PFSK-1 (cell line): ENCODE results near the gene HIRA.

Source experiments
- FOXP2 ChIP-seq: optimal IDR thresholded peaks from 2 replicates; pipeline ENCODE3; 2011; ENCODE audit warnings: borderline replicate concordance, control low read depth, inconsistent platforms; ENCODE audit not compliant: insufficient read depth; ENCODE audit errors: extremely low read length, extremely low read depth
- POLR2AphosphoS5 ChIP-seq: IDR thresholded peaks from 2 replicates; pipeline ENCODE4 v1.6.1; 2012; ENCODE audit warnings: low read depth, mild to moderate bottlenecking, control low read depth, low read length, moderate library complexity
- SIN3A ChIP-seq: IDR thresholded peaks from 2 replicates; pipeline ENCODE4 v1.6.1; 2012; ENCODE audit warnings: mild to moderate bottlenecking, low read length, moderate library complexity, borderline replicate concordance; ENCODE audit not compliant: insufficient read depth
- TAF1 ChIP-seq: IDR thresholded peaks from 2 replicates; pipeline ENCODE4 v1.6.1; 2012; ENCODE audit warnings: low read length, control low read depth, borderline replicate concordance; ENCODE audit not compliant: insufficient read depth
- TF ChIP-seq, protein P1 (sequence below), 2 experiments: IDR thresholded peaks; 2 replicates each; pipeline versions ENCODE4 v1.6.1 to v1.8.0; 2011 to 2012; ENCODE audit warnings: low read depth in 2 of 2, low read length in 2 of 2, control low read depth in 1 of 2, inconsistent platforms in 1 of 2, mild to moderate bottlenecking in 1 of 2, moderate library complexity in 1 of 2; ENCODE audit not compliant: insufficient read depth in 1 of 2

The HIRA gene

DNA sequence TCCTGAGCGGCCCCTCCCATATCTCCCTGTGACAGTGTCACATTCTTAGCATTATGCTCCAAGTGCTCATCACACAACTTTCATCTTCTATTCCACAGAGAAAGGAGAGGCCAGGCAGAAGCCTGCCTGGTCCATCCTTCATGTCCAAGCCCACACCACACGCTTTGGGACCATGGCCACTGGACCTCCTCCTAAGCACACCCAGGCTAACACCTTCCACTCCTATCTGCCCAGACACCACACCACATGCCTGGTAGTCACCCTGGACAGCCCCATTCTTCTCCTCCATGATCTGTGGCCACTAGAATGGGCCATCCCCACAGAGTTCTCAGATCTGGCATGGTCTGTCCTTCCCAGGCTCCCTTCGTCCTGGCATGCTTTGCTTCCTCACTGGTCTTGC is 55.3 kb downstream of the HIRA start:
- TF ChIP-seq, protein P1, sequence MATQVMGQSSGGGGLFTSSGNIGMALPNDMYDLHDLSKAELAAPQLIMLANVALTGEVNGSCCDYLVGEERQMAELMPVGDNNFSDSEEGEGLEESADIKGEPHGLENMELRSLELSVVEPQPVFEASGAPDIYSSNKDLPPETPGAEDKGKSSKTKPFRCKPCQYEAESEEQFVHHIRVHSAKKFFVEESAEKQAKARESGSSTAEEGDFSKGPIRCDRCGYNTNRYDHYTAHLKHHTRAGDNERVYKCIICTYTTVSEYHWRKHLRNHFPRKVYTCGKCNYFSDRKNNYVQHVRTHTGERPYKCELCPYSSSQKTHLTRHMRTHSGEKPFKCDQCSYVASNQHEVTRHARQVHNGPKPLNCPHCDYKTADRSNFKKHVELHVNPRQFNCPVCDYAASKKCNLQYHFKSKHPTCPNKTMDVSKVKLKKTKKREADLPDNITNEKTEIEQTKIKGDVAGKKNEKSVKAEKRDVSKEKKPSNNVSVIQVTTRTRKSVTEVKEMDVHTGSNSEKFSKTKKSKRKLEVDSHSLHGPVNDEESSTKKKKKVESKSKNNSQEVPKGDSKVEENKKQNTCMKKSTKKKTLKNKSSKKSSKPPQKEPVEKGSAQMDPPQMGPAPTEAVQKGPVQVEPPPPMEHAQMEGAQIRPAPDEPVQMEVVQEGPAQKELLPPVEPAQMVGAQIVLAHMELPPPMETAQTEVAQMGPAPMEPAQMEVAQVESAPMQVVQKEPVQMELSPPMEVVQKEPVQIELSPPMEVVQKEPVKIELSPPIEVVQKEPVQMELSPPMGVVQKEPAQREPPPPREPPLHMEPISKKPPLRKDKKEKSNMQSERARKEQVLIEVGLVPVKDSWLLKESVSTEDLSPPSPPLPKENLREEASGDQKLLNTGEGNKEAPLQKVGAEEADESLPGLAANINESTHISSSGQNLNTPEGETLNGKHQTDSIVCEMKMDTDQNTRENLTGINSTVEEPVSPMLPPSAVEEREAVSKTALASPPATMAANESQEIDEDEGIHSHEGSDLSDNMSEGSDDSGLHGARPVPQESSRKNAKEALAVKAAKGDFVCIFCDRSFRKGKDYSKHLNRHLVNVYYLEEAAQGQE (IDR thresholded peaks at IDR 0.05; ENCODE audit: insufficient read depth in 1 of 2, low read depth in 2 of 2, low read length in 2 of 2): no peak
- no peak for TF ChIP-seq TAF1
- TF ChIP-seq FOXP2: no peak
- TF ChIP-seq POLR2AphosphoS5: no peak
- TF ChIP-seq SIN3A: no peak

DNA sequence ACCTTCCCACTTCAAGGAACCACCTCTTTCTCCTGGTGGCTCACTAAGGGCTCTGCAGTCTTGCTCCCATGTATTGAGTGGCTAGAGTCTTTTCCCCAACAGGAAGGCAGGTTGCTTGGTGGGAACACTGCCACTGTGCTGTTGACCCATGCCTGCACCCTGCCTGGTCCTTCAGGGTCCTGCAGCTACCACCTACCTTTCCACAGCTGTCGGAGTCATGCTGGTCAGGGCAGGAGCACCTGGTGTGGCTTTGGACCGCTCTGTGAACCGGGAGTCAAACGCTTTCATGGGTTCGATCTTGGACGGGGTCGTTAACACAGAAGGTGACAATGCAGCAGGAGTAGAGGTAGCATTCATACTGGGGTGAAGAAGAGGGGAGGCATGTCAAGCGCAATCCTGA is 56.1 kb downstream of the HIRA start:
- TF ChIP-seq, protein P1 (IDR thresholded peaks at IDR 0.05; ENCODE audit: insufficient read depth in 1 of 2, low read depth in 2 of 2, low read length in 2 of 2): no peak
- TF ChIP-seq POLR2AphosphoS5 (no peak), TAF1 (no peak), FOXP2 (no peak), SIN3A (no peak)

DNA sequence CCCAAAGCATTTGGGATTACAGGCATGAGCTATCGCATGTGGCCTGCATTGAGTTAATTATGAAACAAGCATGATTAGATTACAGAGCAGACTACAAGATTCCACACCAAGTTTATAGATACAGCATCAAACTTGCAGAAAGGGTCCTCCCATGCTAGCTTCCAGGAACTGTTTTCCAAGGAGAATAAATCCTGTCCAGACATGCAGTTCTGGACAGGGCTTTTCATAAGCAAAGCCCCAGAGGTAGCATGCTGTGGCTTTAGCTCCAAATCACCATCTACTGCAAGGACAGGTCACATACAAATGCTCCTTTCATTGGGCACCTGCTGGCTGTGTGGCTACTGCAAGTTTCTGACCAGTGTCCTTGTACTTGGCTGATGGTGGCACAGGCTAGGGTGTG is 57.1 kb downstream of the HIRA start:
- TF ChIP-seq FOXP2 (no peak), SIN3A (no peak), TAF1 (no peak), POLR2AphosphoS5 (no peak)
- TF ChIP-seq, protein P1 (IDR thresholded peaks at IDR 0.05; ENCODE audit: insufficient read depth in 1 of 2, low read depth in 2 of 2, low read length in 2 of 2): no peak

DNA sequence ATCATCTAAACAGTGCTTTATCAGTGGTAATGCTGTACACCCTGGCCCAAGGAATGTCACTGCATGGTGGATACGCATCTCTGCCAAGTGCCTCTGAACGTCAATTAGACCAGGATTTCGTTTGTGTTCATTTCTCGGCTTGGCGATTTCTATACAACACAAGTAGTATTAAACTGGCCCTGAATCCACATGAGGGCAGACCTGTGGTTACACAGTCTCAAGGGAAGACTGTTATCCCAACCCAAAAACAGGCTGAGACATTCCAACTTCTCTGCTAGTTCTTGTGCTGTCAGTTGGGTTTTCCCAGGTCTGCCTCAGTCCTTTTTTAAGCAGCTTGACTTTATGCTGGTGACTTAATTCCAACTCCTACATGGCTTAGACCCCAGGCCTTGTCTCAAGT is 58.1 kb downstream of the HIRA start:
- TF ChIP-seq FOXP2 (no peak), SIN3A (no peak), TAF1 (no peak), POLR2AphosphoS5 (no peak)
- TF ChIP-seq, protein P1 (IDR thresholded peaks at IDR 0.05; ENCODE audit: insufficient read depth in 1 of 2, low read depth in 2 of 2, low read length in 2 of 2): no peak

DNA sequence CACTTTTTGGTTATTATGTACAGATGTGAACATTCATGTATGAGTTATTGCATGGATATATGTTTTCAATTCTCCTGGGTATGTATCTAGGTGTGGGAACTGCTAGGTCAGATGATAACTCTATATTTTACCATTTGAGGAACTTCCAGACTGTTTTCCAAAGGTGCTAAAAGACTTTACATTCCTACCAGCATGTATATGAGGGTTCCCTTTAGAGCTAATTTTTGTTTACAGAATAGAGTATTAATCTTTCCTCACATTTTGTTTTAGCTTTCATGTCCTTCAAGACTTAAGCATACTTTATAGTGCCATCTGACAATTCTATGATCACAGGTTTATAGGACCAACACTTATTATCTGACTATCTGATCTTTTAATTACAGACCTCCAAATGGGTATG is 59.6 kb downstream of the HIRA start:
- TF ChIP-seq FOXP2: no peak
- no peak for TF ChIP-seq POLR2AphosphoS5
- no peak for TF ChIP-seq SIN3A
- TF ChIP-seq TAF1: no peak
- TF ChIP-seq, protein P1 (IDR thresholded peaks at IDR 0.05; ENCODE audit: insufficient read depth in 1 of 2, low read depth in 2 of 2, low read length in 2 of 2): no peak
